Esophagus (tissue), 2 donors: ENCODE data around the gene BAIAP3. TPM values are rescaled to one million over a fixed set of nuclear protein-coding genes. Genes with fewer than 3 reads are reported as not detected.

Experiments
- H3K27ac ChIP-seq, 2 donors: one replicate each; pipeline ENCODE4 v1.5.1; 2013; ENCODE audit warnings: low read depth in 2 of 2, mild to moderate bottlenecking in 2 of 2, inconsistent platforms in 1 of 2, low read length in 1 of 2, moderate library complexity in 1 of 2
- H3K27me3 ChIP-seq, 2 donors: one replicate each; pipeline ENCODE4 v1.6.1; 2013; ENCODE audit warnings: low read length in 2 of 2, control low read depth in 1 of 2, mild to moderate bottlenecking in 1 of 2; ENCODE audit not compliant: insufficient read depth in 2 of 2, control insufficient read depth in 1 of 2
- H3K36me3 ChIP-seq, 2 donors: one replicate each; pipeline ENCODE4 v1.6.1; 2013; ENCODE audit warnings: low read length in 1 of 2; ENCODE audit not compliant: control insufficient read depth in 2 of 2, insufficient read depth in 2 of 2
- H3K4me1 ChIP-seq, 2 donors: one replicate each; pipeline ENCODE4 v1.6.1; 2013; ENCODE audit warnings: low read length in 1 of 2; ENCODE audit not compliant: control insufficient read depth in 2 of 2, insufficient read depth in 2 of 2
- H3K4me3 ChIP-seq, 2 donors: one replicate each; pipeline ENCODE4 v1.5.1; 2013; ENCODE audit warnings: low read length in 2 of 2, mild to moderate bottlenecking in 2 of 2, low read depth in 1 of 2, moderate library complexity in 1 of 2
- H3K9me3 ChIP-seq, 2 donors: one replicate each; pipeline ENCODE4 v1.6.1; 2013; ENCODE audit warnings: mild to moderate bottlenecking in 2 of 2, low read depth in 1 of 2, low read length in 1 of 2, moderate library complexity in 1 of 2; ENCODE audit not compliant: control insufficient read depth in 2 of 2, insufficient read depth in 1 of 2
- WGBS, 2 donors: extraction: QIAGEN DNeasy Blood & Tissue Kit; methylation state at CpG; one replicate each; pipeline ENCODE4 v1.1.7; 2013; 5-methylcytosine and 5-hydroxymethylcytosine counted together
- polyA plus RNA-seq, 2 donors: library from polyadenylated mRNA; stranded (reverse); fragments of 200-250 nt; gene quantifications; one replicate each; pipeline ENCODE4 v1.2.3, GENCODE V29; 2013
- donor health status: healthy with polysubstance abuse.
- donor health status: Bipolar disorder and iron deficiency.

The BAIAP3 gene
- polyA plus RNA-seq, 2 donors = 1.2 to 2.7 TPM

GRCh38 chr16:1372292-1372950 is 39.0 kb downstream of the BAIAP3 start:
- WGBS, 2 donors = 89 to 95% methylated on average over 16 to 18 of the region's 21 CpGs
- H3K9me3 ChIP-seq = no peaks in the 10 kb centered on the region
- H3K27ac ChIP-seq = no peak overlapping the region
- no peak overlapping the region for H3K4me3 ChIP-seq
- no peaks in the 10 kb centered on the region for H3K27me3 ChIP-seq
- no peaks in the 10 kb centered on the region for H3K4me1 ChIP-seq
- H3K36me3 ChIP-seq = peaks cover 0 to 29% of the 10 kb centered on the region in 2 donors

- H3K9me3 ChIP-seq = no peaks in the 10 kb centered on the region
- H3K4me3 ChIP-seq = no peak overlapping the region
- no peak overlapping the region for H3K27ac ChIP-seq
- peaks cover 7 to 8% of the 10 kb centered on the region in 2 donors for H3K4me1 ChIP-seq
- H3K36me3 ChIP-seq = peaks cover 0 to 25% of the 10 kb centered on the region in 2 donors
- H3K27me3 ChIP-seq = no peaks in the 10 kb centered on the region
- WGBS, 2 donors = 88 to 90% methylated on average over 42 to 46 of the region's 46 CpGs
These were observed 41.2 kb downstream of the BAIAP3 start for GRCh38 chr16:1374418-1375297.

DNA sequence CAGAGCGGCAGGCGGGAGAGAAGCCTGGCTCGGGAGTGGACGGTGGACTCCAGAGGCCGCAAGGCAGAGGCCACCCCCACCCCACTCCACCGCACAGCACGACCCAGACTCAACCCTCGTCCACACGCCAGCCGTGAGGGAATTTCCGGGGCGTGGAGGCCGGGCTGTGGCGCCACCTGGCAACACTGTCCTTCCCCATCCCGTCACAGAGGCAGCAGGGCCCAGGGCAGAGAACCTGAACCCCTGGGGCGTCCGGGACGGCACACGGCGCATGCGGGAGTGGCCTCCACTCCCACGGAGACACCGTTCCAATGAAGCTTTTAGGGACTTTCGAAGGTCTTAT is 41.8 kb downstream of the BAIAP3 start:
- Histone ChIP-seq H3K36me3 (peaks cover under 1 to 20% of the 10 kb centered on the region in 2 donors), H3K27ac (no peak overlapping the region), H3K4me3 (no peak overlapping the region), H3K27me3 (no peaks in the 10 kb centered on the region), H3K4me1 (peaks cover 7 to 11% of the 10 kb centered on the region in 2 donors), H3K9me3 (no peaks in the 10 kb centered on the region)
- WGBS, 2 donors = 77 to 86% methylated on average over 22 to 24 of the region's 24 CpGs

GRCh38 chr16:1375741-1376410 is 42.4 kb downstream of the BAIAP3 start:
- Histone ChIP-seq H3K9me3 (no peaks in the 10 kb centered on the region), H3K36me3 (peaks cover 2 to 20% of the 10 kb centered on the region in 2 donors), H3K27me3 (no peaks in the 10 kb centered on the region), H3K4me3 (no peak overlapping the region), H3K27ac (no peak overlapping the region), H3K4me1 (peaks cover 7 to 11% of the 10 kb centered on the region in 2 donors)
- 88 to 92% methylated on average over 15 to 19 of the region's 19 CpGs for WGBS, 2 donors

DNA sequence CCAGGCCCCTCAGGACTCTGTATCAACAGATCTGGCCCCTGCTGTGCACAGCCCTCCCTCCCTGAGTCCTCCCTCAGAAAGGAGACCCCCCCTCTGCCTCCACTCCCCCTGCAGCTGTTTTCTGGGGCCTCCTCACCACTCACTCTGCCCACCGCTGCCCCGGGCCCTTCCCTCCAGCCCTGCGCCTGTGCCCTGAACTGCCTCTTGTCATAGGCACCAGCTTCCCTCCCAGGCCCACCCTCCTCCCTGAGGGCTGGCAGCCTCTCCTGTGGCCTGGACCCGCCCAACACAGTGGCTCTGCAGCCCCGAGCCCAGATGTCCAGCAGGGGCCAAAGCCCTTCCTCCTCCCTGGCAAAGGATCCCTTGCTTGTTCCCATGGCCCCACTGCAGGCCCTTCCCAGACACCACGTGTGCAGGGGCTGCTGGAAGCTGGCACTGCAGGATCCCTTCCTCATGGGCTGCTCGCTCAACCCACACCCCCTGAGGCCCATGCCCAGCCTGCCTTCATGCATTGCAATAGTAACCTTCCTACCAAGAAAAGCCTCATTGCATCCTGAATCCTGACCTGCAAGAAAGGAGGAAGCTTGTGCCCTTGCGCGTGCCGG is 44.1 kb downstream of the BAIAP3 start:
- Histone ChIP-seq H3K27ac (no peak overlapping the region), H3K27me3 (no peaks in the 10 kb centered on the region), H3K4me1 (peaks cover 7 to 11% of the 10 kb centered on the region in 2 donors), H3K9me3 (no peaks in the 10 kb centered on the region), H3K4me3 (no peak overlapping the region), H3K36me3 (peaks cover 2 to 18% of the 10 kb centered on the region in 2 donors)
- WGBS, 2 donors = 86 to 87% methylated on average over 10 of the region's 10 CpGs

DNA sequence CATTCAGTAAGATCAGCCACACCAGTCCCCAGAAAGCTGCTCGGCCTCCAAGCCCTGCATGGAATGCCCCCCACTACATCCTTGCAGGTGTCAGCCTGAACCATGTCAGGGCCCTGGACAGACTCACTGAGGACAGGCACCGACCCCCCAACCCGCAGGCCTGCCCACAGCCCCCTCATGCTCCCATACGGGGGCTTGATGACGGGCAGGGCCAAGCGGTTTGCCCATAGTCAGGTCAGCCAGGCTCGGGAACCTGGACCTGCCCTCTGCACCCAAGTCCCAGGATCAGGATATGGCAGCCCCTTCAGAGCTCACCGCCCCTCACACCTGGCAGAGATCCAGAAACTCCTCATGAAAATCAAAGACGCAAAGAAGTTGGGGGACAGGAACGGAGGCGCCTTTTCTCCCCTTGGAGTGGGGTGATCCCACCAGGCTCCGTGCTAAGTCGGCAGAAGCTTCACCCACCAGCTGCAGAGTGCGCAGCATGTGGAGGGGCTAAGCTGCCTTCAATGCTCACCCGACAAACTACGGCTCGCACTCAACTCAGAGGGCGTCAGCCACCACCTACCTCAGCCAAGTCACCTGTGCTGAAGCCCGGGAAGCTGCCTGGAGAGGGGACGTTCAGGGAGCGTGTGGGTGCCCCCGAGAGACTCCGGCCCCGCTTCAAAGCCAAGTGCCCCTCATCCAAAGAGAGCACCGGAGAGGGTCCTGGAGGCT is 44.8 kb downstream of the BAIAP3 start:
- Histone ChIP-seq H3K4me1 (peaks cover 7 to 11% of the 10 kb centered on the region in 2 donors), H3K27ac (no peak overlapping the region), H3K27me3 (no peaks in the 10 kb centered on the region), H3K9me3 (no peaks in the 10 kb centered on the region), H3K4me3 (peak overlapping the region in 1 of 2 donors; percentile 52), H3K36me3 (peaks cover 2 to 19% of the 10 kb centered on the region in 2 donors)
- WGBS, 2 donors = 82 to 88% methylated on average over 25 of the region's 25 CpGs

DNA sequence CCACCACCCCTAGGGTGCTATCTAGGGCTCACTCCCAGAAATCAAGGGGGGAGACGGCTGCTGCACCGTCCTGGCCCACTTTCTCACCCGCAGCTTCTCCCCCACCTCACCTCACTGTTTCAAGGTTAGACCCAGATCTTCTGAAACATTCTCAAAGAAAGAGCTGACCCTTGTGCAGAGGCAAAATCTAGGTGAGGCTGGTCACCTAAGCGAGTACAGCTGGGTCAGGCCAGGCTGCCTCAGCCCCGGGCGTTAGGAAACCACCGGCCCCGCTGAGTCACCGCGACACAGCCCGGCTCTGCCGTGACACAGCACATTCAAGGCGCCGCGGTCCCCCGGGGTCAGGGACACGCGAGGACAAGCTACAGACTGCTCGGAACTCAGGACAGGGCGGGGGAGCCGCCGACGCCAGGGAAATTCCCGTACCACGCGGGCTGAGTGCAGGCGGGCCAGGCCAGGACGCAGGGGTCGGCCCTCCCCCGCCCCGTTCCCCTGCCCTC is 45.4 kb downstream of the BAIAP3 start:
- Histone ChIP-seq H3K36me3 (peaks cover 2 to 25% of the 10 kb centered on the region in 2 donors), H3K27me3 (no peaks in the 10 kb centered on the region), H3K4me3 (peak overlapping the region; percentile 51 to 52), H3K4me1 (peaks cover 7 to 11% of the 10 kb centered on the region in 2 donors), H3K27ac (peak overlapping the region; percentile 53 to 77), H3K9me3 (no peaks in the 10 kb centered on the region)
- 6% methylated on average over 27 to 31 of the region's 31 CpGs for WGBS, 2 donors

- Histone ChIP-seq H3K4me1 (peaks cover 7 to 11% of the 10 kb centered on the region in 2 donors), H3K4me3 (peak overlapping the region; percentile 51 to 52), H3K27ac (peak overlapping the region; percentile 53 to 77), H3K36me3 (peaks cover 2 to 26% of the 10 kb centered on the region in 2 donors), H3K9me3 (no peaks in the 10 kb centered on the region), H3K27me3 (no peaks in the 10 kb centered on the region)
- 5% methylated on average over 68 to 95 of the region's 95 CpGs for WGBS, 2 donors
These were observed 46.0 kb downstream of the BAIAP3 start for GRCh38 chr16:1379304-1380076.
